ENCODE results near the gene TEP1.
A peak's percentile ranks its signal among the peaks of the same experiment; 100 is the strongest.
"Not testable (repeated sequence)": the region's sequence is repeated elsewhere in the genome, so short reads cannot be mapped to it uniquely, and the experiment has no call there.

TEP1 gene

DNA sequence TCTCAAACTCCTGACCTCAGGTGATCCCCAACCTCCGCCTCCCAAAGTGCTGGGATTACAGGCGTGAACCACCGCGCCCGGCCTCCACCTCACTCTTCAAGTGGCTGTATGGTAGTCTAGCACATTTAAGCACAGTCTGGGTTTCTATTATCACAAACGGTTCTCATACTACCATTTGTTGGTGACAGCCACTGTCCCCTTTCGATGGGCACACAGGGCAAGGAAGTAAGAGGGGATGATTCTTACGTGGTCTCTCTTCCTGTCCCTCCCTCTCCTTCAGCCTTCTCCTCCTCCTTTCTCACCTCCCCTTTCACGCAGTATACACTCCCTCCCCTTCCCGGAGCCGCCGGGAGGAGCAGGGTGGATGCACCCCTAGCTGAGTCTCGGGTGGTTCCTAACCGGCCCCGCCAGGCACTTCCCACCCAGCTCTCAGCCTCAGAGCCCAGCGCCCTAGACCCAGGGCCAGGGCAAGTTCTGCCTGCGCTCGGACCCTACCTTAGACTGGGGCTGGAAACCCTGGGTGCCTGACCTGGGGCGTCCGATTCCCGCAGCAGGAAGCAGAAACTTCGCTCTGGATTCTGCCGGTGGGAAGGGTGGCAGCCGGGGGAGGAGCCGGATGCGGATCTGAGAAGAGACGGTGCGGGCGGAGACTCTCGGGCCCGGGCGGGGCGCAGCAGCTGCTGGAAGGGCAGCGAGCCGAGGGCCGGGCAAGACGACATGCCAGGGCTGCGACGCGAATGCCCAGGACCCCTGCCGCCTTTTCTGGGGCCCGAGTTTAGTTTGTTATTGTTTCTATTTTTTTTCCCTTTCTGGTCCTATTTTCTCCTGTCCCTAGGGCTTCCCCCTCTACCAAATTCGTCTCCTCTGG, at the start of gene TEP1:
Gene TEP1 (minus strand): TSS at position 626 of the 868 bp plus-strand sequence. CDS start 5,062 bp downstream, outside the sequence.
- DNase-seq, result peak; percentile 78

DNA sequence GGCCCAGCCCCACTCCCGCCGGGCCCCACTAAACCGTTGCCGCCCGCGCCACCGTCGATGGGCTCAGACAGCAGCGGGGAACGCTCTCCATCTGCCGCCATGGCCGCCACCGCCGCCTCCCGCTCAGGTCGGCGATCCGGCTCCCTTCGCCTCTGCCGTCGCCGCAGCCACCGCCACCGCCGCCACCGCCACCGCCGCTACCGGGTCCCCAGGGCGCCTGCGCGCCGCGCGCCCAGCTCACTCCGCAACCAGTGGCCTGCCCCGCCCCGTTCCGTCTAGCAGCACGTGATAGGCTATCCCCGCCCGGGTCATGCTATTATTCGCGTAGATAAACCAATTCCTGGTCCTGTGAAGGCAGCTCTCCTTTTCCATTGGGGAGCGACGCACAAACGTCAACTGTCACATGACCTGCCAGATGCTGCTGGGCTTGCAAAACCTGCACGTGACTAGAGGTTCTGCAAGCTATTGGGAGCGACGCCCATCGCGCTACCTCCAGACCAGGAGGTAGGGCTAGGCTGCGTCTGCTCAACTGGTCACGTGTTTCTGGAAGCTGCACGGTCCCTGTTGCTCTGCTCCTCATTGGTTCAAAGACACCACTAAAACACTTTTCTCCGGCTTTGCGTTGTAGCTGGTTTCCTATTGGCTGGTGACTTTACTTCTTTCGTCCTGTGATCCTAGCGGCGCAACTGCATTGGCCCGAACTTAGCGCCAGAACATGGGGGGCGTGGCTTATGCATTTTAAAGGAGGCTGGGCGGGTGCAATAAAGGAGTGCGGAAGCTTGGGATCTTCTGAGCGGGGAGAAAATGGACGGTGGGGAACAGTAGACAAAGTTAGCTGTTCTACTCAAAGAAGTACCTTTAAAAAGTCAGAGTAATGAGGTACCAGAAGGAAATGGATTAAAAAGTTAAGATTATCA, 48.2 kb upstream of the TEP1 start, which contains the start of gene PIP4P1:
Gene PIP4P1 (minus strand): TSS at position 210 of the 917 bp plus-strand sequence. CDS start 109 bp downstream, at position 101.
- DNase-seq, result peak; percentile 100

DNA sequence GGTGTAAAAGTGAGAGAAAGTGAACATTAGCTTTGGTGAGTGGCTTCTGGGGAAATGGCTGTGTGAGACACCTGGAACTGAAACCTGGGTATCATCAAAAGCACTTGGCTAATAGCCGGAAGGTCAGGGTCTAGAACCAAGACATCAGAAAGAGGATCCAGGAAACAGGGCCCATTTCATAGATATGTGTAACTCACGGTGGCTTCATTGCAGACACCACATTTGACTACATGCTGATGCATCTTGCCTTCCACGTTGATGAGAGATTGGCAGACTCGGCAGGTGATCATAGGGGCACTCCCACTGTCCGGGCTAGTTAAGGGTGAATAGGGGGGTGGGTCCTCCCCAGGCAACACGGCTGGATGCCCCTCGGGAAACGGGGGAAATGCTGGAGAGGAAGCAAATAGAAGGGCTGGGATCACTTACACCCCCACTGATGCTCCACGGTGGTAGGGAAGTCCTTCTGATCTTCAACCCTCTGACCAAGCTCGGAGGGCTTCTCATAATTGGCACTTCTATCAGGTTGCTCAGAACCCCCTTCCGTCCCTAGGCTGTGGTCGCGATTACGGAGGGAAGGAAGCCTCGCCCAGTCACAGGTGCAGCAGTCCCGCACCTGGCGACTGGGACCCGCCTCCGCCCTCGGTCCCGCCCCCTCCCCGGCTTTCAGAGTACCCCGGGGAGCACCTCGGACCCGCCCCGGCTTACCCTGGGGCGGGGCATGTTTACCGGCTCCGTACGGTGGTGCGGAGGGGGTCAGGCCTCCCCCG, 47.3 kb upstream of the TEP1 start:
- peak; percentile 49 for DNase-seq

DNA sequence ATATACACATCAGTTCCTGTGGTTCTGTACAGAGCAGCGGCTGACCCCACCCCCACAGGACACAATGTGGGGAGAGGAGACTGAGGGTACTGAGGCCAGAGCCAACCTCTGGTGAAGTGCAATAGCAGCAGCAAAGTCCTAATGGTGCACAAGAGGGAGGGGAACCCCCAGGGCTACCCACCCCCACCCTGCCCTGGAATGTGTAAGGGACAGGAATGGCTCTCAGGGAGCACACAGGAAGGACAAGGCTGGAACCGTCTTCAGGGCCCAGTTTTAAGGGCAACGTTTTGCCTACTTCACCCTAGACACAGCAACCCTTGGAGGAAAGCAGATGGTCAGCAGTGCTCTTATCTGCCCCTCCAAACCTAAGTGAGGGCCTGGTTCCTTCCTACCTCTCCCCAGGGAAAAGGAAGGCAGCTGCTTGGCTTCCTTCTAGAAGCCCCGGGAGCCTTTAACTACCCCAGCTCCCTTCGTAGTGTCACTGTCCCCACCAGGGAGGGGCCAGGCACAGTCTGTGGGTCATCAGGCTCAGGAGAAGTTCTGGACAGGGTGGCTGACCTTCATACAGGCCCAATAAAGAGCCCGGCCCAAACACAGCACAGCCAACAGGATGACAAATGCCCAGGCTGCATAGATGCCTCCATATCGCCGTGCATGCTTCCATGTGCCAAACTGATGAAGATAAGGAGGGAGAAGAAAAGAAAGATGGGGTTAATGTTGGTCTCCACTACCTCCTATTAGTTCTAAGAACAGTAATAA, 44.9 kb upstream of the TEP1 start:
- DNase-seq, result no peak

DNA sequence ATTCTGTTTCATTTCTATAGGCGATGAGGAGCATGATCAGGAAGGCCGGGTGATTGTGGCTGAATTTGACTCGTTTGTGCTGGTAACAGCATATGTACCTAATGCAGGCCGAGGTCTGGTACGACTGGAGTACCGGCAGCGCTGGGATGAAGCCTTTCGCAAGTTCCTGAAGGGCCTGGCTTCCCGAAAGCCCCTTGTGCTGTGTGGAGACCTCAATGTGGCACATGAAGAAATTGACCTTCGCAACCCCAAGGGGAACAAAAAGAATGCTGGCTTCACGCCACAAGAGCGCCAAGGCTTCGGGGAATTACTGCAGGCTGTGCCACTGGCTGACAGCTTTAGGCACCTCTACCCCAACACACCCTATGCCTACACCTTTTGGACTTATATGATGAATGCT, 43.7 kb upstream of the TEP1 start:
- DNase-seq, result no peak

DNA sequence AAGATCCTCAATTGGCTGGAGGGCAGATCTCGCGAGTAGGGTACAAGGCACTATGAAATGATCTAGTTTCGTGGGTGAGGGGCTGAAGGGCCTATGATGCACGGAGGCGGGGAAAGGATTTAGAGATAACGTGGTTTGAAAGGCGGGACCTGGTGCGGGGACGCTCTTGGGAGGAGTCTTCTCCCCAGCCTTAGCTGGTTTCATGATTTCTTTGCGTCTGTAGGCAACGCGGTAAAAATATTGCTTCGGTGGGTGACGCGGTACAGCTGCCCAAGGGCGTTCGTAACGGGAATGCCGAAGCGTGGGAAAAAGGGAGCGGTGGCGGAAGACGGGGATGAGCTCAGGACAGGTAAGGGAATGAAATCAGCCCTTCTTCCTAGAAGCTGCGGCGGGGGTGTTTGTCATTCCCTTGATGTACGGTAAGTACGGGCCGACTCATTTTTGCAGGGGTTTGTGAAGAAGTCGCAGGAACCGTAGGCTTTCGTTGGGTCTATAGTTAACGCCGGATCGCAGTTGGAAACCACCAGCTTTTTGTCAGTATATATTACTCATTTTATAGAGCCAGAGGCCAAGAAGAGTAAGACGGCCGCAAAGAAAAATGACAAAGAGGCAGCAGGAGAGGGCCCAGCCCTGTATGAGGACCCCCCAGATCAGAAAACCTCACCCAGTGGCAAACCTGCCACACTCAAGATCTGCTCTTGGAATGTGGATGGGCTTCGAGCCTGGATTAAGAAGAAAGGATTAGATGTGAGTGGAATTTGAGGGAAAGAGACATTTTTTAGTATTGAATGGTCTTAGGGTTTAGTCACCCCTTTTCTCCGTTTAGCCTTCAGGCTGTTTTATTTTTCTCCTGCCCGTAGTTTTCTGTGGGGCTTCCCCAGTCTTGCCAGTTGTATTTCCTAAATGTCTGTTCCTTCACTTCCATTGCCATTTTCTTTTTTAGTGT, 42.3 kb upstream of the TEP1 start:
- peak; percentile 86 for DNase-seq

DNA sequence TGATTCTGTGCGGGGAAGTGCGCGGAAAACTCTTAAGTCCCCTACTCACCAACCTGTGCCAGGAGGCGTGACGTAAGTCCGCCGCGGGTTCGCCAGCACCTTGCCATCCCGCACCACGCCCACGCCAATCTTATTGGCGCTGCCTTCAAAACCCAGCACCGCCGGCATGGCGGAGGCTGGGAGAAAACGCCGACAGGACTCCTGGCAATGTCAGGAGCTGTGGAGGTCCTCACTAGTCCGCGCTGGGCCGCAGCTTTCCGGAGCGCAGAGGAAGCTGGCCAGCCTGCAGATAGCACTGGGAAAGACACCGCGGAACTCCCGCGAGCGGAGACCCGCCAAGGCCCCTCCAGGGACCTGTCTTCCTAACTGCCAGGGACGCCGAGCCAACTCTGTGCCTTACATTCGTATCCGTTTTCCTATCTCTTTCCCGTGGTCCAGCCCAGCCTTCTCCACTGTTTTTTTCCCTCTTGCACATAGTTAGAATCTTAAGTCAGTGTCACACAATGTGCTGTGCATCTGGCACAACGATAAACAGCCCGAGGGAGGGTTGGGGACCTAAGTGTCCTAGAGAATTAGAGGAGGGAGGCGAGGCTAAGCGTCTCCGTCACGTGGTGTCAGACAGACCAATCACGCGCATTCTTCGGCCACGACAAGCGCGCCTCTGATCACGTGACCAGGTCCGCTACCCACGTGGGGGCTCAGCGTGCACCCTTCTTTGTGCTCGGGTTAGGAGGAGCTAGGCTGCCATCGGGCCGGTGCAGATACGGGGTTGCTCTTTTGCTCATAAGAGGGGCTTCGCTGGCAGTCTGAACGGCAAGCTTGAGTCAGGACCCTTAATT, 41.4 kb upstream of the TEP1 start, which contains the start of the genes APEX1 and OSGEP:
Gene APEX1 (plus strand): TSS at position 711 of the 839 bp plus-strand sequence. CDS start 420 bp downstream, outside the sequence.
Gene OSGEP (minus strand): TSS at position 297 of the 839 bp plus-strand sequence. CDS start 129 bp downstream, at position 168.
- peak; percentile 99 for DNase-seq

DNA sequence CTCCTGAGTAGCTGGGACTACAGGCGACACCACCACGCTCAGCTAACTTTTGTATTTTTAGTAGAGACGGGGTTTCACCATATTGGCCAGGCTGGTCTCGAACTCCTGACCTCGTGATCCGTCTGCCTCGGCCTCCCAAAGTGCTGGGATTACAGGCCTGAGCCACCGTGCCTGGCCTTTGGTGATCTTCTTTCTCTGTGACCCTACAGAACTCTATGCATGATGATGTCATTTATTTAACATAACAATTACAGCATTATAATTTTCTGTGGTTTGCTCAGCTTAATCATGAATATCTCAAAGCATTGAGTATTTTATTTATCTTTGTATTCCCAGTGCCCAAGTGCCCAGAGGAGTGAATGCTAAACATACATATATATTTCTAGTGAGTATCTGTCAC, 39.5 kb upstream of the TEP1 start:
- not testable (repeated sequence) for DNase-seq

DNA sequence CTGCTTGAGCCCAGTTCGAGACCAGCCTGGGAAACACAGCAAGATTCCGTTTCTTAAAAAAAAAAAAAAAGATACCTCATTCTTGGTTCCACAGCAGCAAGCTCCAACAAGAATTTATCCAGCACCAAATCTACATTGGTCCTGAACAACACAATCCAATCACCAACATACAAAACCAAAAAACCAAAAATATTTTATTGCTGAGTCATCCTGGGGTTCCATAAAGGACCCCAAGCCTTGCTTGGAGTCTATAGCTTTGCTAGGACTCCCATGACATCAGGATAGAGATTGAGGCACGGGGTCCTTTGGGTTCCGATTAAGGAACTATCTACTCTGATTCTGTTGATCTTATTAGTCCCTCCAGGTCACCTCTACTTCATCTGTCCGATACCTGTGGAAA, 33.6 kb upstream of the TEP1 start:
- no peak for DNase-seq

DNA sequence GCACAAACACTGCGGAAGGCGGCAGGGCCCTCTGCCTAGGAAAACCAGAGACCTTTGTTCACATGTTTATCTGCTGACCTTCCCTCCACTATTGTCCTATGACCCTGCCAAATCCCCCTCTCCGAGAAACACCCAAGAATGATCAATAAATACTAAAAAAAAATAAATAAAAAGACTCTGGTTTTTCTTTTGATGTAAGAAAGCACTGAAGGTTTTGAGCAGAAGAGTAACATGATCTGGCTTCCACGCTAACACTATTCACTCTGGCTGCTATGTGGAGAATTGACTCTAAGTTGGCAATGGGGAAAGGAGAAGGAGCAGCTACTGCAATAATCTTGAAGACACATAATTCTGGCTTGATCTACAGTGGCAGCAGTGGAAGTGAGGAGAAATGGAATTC, 30.3 kb upstream of the TEP1 start:
- DNase-seq, result not testable (repeated sequence)

DNA sequence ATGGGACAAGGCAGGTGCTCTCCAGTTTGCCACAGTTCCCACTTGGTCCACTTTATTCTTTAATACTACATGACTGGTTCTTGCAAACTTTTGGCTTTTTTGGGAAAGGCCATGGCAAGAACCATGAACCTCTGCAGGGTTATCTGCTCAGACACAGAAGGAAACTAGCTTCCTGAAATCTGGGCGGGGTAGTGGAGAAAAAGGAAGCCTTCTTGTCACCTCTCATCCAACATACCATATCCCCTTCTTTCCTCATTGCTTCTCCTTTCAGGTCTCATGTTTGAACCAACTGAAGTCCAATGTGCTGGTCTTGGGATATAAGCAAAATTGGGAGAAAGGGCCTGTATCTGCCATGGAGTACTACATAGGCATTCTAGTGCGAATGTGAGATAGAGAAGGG, 28.2 kb upstream of the TEP1 start:
- no peak for DNase-seq

DNA sequence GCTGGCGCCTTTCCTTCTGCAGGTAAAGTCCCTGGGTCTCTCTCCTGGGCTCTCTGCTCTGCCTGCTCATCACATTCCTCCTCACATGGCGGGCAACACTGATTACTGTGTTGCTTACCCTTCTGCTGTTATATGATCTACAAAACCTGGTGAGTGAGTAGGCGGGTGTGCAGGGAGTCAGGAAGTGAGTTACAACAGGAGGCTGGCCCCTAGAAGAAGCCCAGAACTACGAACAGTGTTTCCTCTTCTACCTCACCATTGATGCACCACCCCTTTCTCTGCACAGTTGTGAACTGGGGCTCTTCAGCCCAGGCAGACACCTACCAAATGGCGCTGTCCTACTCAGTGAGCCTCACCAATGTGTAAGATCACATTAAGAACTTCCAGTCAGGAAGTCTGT, 27.6 kb upstream of the TEP1 start:
- no peak for DNase-seq

DNA sequence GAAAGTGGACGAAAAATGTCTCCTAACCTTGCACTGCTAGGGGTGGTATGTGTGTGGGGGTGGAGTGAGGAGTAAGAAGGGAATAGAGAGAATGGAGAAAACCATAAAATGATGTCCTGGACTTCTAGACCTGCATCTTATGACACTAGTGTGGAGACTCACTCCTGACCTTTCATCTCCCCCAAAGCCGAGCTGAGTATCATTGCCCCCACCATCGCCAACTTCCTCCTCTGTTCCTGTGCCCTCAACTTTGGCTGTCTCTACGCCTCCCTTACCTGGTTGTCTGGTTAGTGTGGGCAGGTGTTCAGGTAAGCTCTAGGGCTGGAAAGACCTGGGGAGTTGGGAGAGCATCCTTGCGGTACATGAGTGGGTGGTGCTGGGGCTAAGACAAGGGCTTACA, 27.2 kb upstream of the TEP1 start:
- DNase-seq, result no peak

DNA sequence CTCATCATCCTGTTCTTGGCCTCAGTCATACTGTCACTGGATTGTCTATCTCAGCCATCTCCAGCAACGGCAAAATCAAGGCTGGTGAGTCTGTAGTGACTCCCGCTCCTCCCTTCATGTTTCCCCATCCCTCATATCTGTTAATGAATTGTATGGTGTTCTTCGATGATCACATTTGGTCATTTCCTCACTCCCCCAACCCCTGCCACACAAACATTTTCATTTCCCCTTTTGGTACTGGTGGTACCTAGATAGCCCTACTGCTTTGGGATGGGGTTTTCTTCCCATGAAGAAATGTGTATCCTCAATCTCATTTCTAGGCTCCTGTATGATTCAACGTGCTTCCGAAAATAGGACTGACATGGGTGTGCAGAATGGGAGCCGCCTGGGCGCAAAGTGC, 25.4 kb upstream of the TEP1 start:
- no peak for DNase-seq

DNA sequence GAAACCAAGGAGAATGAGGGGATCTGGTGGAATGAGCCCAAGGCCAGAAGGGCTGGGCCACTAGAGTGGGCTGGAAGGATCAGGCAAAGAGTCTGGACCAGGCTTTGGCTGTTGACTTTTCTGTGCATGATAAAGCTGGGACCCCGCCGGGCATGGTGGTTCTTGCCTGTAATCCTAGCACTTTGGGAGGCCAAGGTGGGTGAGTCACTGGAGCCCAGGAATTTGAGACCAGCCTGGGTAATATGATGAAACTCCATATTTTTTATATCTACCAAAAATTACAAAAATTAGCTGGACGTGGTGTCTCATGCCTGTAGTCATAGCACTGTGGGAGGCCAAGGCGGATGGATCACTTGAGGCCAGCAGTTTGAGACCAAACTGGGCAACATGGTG, 23.1 kb upstream of the TEP1 start:
- no peak for DNase-seq

DNA sequence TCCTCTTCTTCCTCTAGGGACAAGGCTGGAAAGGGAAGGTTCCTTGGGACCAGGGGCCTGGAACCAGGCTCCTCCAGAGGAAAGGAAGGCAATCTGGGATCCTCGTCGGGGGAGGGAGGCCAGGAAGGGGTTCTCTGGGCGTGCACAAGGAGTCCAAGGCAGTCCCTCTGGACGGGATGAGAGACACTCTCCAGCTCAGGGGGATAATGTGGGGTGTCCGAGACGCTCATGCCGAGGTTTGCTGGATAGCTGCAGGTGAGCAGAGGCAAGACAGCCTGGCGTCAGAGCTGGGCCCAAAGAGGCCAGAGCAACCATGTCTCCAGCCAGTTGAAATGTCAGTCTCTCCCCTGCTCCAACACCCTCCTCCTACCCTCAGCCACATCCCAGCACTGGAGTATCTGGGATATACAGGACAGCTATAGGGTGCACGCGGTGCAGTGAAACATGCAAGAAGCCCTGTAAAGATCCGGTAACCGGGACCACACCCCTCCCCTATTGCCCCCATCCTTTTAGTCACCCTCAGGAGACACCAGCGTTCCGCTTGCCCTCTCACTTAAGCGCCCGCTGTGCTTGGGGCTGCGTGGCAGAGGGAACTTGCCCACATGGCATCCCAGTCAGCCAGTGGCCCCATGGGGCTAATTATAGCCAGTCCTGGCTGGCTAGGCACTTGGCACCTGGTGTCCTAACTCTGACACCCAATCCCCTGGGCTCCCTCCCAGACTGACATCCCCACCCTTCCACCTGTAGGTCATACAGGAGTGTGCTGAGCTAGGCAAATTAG, 22.5 kb upstream of the TEP1 start, which contains the start of gene KLHL33:
Gene KLHL33 (minus strand): TSS at position 585 of the 781 bp plus-strand sequence. CDS start 355 bp downstream, at position 230.
- no peak for DNase-seq

DNA sequence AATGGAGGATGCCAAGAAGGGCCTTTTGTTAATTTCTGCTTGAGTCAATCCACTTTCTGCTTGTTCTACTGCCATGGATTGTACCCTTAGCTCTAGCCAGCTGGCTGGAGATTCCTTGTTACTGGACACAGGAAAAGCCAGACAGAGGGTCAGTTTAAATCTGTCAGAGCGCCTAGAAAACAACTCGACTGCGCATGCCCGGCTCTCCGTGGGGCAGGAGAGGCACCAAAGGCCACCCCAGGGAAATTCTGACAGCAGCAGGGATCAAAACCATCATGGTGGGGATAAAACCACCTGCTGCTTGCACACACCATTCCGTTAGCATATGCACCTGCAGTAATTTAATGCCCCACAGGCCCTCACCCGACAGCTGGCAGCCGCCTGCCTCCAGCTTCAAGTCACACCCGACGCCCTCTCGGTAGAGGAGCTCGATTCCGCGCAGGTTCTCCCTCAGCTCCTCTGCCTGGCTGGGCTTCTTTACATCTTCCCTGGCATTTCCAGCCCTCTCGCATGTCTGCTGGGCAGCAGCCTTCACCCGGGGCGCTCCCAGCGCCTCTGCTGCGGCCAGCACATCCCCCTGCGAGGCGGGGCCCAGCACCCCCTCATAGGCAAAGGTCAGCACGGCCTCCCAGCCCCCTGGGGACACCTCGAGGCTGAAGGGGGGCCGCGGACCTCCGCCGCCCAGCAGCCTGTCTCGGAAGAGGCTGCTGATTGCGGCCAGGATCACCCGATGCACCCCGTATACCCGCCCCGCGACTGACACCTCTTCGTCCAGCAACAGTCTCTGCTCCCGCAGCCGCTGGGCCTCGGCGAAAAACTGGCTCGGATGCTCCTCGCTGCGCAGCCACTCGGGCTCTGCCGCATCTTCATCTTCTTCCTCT, 21.6 kb upstream of the TEP1 start:
- no peak for DNase-seq
